ENCODE data around the gene GJC2. TPM values are rescaled to one million over a fixed set of nuclear protein-coding genes. Genes with fewer than 3 reads are reported as not detected.

GJC2 gene
- total and polyA plus RNA-seq, 10 of the 15 experiments (the other 5 are each of a cell fraction or from before 2014, with no cell fraction given): 0.04 to 0.44 (median 0.07) TPM; not detected in 4

DNA sequence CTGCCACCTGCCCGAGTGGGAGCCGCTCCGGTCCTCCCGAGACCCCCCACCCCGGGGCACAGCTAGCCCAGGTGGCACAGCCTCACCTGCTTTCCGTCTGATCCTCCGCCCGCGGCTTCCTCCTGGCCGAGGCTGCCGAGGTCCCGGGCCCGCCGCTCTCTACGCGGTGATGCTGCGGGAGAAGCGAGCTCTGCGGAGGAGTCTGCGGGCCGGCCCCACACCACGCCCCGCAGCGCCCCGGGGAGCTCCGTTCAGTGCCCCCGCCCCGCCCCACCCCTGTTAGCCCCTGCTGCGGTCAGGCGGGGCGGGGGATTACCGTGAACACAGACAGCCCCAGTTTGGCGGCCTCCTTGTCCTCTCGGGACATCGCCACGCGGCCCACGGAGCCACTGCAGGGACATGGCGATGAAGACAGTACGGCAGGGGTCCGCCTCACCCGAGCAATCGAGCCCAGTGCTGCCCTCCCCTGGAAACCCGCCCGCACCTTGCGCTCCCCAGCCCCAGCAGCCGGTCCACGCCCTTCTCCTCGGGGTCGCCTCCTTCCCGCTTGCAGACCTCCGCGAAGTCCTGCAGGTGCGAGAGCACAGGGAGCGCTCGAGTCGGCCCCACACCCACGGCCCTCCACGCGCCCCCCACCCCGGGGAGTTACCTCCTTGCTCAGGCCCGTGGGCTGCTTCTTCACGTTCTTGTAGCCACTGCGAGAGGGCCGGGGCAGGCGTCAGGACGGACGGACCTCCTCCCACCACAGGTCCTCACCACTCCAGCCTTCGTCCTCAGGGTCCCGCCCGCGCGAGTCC, 47.5 kb upstream of the GJC2 start:
- peaks cover 7 to 32% of the 10 kb centered on the region in 2 experiments; a peak in 3 of 4 replicates for H3K36me3 ChIP-seq (ENCODE audit: control insufficient read depth in 2 of 2, insufficient read depth in 2 of 2, low read length in 1 of 2)
- ATAC-seq (peak; percentile 62), FAIRE-seq (no peak), DNase-seq (ENCODE audit: low read depth, low spot score) (no peak)
- ChIA-PET RAD21 (ENCODE audit: unreplicated experiment) (interaction anchor here (0.6 to 1.2 kb wide), 6 partner anchors 11 to 104 kb away, joined by 3 to 4 read pairs (median 3); no protein-coding TSS in a partner anchor), SMC1A (ENCODE audit: uncharacterized antibody, unreplicated experiment) (no interaction called here), POLR2A (interaction anchor here (1.2 kb wide), 1 partner anchor 15 kb away, joined by 5 read pairs; no protein-coding TSS in a partner anchor), CTCF (interaction anchor here (0.8 to 1.0 kb wide), 2 partner anchors 18 to 103 kb away, joined by 3 to 5 read pairs; no protein-coding TSS in a partner anchor)
- H3K79me2 ChIP-seq (ENCODE audit: control insufficient read depth, insufficient read depth, low read length): peaks cover 15% of the 10 kb centered on the region
- peak overlapping the region; percentile 66 for H3K4me2 ChIP-seq (ENCODE audit: control insufficient read depth, insufficient read depth)
- peaks cover 10% of the 10 kb centered on the region for H3K4me1 ChIP-seq (ENCODE audit: control insufficient read depth, insufficient read depth, low read length)
- 2% methylated on average over 55 of the region's 73 CpGs for WGBS (ENCODE audit: insufficient coverage, insufficient replicate concordance, low lambda C conversion rate, missing lambda C conversion rate)
- H3K4me3 ChIP-seq: peak overlapping the region; percentile 87
- H2AFZ ChIP-seq (ENCODE audit: control insufficient read depth, low read depth, low read length): peak overlapping the region; percentile 44
- no peaks in the 10 kb centered on the region for H3K27me3 ChIP-seq (replicated peaks in 1 of 2; ENCODE audit: control insufficient read depth in 2 of 2, insufficient read depth in 2 of 2, low read length in 1 of 2)
- BruUV-seq (replicated peaks): no TSS peak
- intact Hi-C loops (cut with micrococcal nuclease; ENCODE audit: unreplicated experiment): loop anchor here (2.0 kb wide), 1 partner anchor 17 kb away; no protein-coding TSS in a partner anchor
- H3K27ac ChIP-seq (ENCODE audit: control insufficient read depth, insufficient read depth): peak overlapping the region; percentile 24; the same call in 1 of the 2 replicates
- in situ Hi-C loops (cut with MboI): no loop called here
- H4K20me1 ChIP-seq (ENCODE audit: control insufficient read depth, insufficient read depth): no peaks in the 10 kb centered on the region
- H3K9ac ChIP-seq (ENCODE audit: control insufficient read depth, insufficient read depth, low read length): peak overlapping the region; percentile 75; the same call in 1 of the 2 replicates
- no peaks in the 10 kb centered on the region for H3K9me3 ChIP-seq (replicated peaks; ENCODE audit: control insufficient read depth, insufficient read depth, low read length)
- TF ChIP-seq PAX5 (IDR thresholded peaks at IDR 0.05; ENCODE audit: borderline replicate concordance, low read depth, low read length) (no peak), RUNX3 (IDR thresholded peaks at IDR 0.05; ENCODE audit: low read length) (peak; percentile 33; the same call in 1 of the 2 replicates), BCL3 (IDR thresholded peaks at IDR 0.05; ENCODE audit: borderline replicate concordance, insufficient read depth, low read depth, low read length, poor library complexity, severe bottlenecking) (no peak), CEBPB (IDR thresholded peaks at IDR 0.05; ENCODE audit: borderline replicate concordance in 1 of 2, low read depth in 2 of 2, low read length in 2 of 2) (no peak), E2F8 (IDR thresholded peaks at IDR 0.05; ENCODE audit: low read depth, partially characterized antibody) (no peak), WRNIP1 (IDR thresholded peaks at IDR 0.05; ENCODE audit: borderline replicate concordance, low read depth, low read length) (no peak), LARP7 (IDR thresholded peaks at IDR 0.05) (peak; percentile 31; the same call in 1 of the 2 replicates), NR2C2 (IDR thresholded peaks at IDR 0.05; ENCODE audit: borderline replicate concordance, control insufficient read depth, insufficient read length, low read depth) (no peak)
- TF ChIP-seq, protein P1, sequence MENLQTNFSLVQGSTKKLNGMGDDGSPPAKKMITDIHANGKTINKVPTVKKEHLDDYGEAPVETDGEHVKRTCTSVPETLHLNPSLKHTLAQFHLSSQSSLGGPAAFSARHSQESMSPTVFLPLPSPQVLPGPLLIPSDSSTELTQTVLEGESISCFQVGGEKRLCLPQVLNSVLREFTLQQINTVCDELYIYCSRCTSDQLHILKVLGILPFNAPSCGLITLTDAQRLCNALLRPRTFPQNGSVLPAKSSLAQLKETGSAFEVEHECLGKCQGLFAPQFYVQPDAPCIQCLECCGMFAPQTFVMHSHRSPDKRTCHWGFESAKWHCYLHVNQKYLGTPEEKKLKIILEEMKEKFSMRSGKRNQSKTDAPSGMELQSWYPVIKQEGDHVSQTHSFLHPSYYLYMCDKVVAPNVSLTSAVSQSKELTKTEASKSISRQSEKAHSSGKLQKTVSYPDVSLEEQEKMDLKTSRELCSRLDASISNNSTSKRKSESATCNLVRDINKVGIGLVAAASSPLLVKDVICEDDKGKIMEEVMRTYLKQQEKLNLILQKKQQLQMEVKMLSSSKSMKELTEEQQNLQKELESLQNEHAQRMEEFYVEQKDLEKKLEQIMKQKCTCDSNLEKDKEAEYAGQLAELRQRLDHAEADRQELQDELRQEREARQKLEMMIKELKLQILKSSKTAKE (IDR thresholded peaks at IDR 0.05; ENCODE audit: low read depth, poor library complexity, severe bottlenecking): no peak
- TF ChIP-seq, protein P2, sequence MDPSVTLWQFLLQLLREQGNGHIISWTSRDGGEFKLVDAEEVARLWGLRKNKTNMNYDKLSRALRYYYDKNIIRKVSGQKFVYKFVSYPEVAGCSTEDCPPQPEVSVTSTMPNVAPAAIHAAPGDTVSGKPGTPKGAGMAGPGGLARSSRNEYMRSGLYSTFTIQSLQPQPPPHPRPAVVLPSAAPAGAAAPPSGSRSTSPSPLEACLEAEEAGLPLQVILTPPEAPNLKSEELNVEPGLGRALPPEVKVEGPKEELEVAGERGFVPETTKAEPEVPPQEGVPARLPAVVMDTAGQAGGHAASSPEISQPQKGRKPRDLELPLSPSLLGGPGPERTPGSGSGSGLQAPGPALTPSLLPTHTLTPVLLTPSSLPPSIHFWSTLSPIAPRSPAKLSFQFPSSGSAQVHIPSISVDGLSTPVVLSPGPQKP (IDR thresholded peaks at IDR 0.05; ENCODE audit: low read depth, low read length): no peak
